Peyer's patch (tissue), 4 donors: Measurements from ENCODE around the gene C2CD4C. TPM values are rescaled to one million over a fixed set of nuclear protein-coding genes. Genes with fewer than 3 reads are reported as not detected.
A peak's percentile ranks its signal among the peaks of the same experiment; 100 is the strongest.
"Not testable (repeated sequence)": the region's sequence is repeated elsewhere in the genome, so short reads cannot be mapped to it uniquely, and the experiment has no call there.

Source experiments
- DNase-seq, 3 donors: peaks; one replicate each; pipeline ENCODE4 v3.0.0-alpha.2; 2017 to 2019
- H3K27ac ChIP-seq, 4 donors: fragments of 200-600 bp; sonication (generic); one replicate each; pipeline ENCODE4 v1.5.1; 2016 to 2019
- H3K27me3 ChIP-seq, 2 donors: fragments of 200-600 bp; sonication (generic); one replicate each; pipeline ENCODE4 v1.5.1; 2019
- H3K36me3 ChIP-seq, 3 donors: fragments of 200-600 bp; sonication (generic); one replicate each; pipeline ENCODE4 v1.5.1; 2016 to 2019
- H3K4me1 ChIP-seq, 4 donors: fragments of 200-600 bp; sonication (generic); one replicate each; pipeline ENCODE4 v1.5.1; 2016 to 2019
- H3K4me3 ChIP-seq, 4 donors: fragments of 200-600 bp; sonication (generic); 1 replicate in 3 of 4; 2 replicates in 1 of 4; pipeline ENCODE4 v1.5.1; 2016 to 2019; ENCODE audit warnings: mild to moderate bottlenecking in 1 of 4
- H3K9me3 ChIP-seq, 4 donors: fragments of 200-600 bp; sonication (generic); one replicate each; pipeline ENCODE4 v1.5.1; 2016 to 2019; ENCODE audit warnings: mild to moderate bottlenecking in 1 of 4
- CTCF ChIP-seq, 6 experiments: fragments of 450-650 bp in 4 of 6; fragments of 200-600 bp in 2 of 6; sonication (generic) in 1 of 6; IDR thresholded peaks; one replicate each; pipeline ENCODE4 v1.5.1; 2017 to 2019; ENCODE audit warnings: antibody characterized with exemption in 6 of 6, mild to moderate bottlenecking in 3 of 6, moderate library complexity in 1 of 6
- POLR2A ChIP-seq, 2 donors: fragments of 450-650 bp; IDR thresholded peaks; one replicate each; pipeline ENCODE4 v1.5.1; 2017; ENCODE audit warnings: antibody characterized with exemption in 2 of 2, mild to moderate bottlenecking in 2 of 2, moderate library complexity in 2 of 2
- total RNA-seq, 4 donors: library from RNA; depleted of rRNA; stranded (reverse); fragments of >200 nt; gene quantifications; one replicate each; pipeline ENCODE4 v1.1.0, GENCODE V29; 2016

Gene C2CD4C
- total RNA-seq, 4 donors from 2014 or later: 0.47 to 0.80 TPM; not detected in 2

- TF ChIP-seq CTCF (IDR thresholded peaks at IDR 0.05) (peak in 1 of 6 experiments; percentile 17), POLR2A (IDR thresholded peaks at IDR 0.05) (no peak)
- Histone ChIP-seq H3K4me1 (no peaks in the 10 kb centered on the region), H3K36me3 (no peaks in the 10 kb centered on the region), H3K9me3 (no peaks in the 10 kb centered on the region), H3K27me3 (no peaks in the 10 kb centered on the region), H3K4me3 (no peak overlapping the region), H3K27ac (no peak overlapping the region)
- no peak for DNase-seq
Measured at GRCh38 chr19:389255-389934, 19.6 kb downstream of the C2CD4C start.

- H3K27me3 ChIP-seq: no peaks in the 10 kb centered on the region
- no peaks in the 10 kb centered on the region for H3K4me1 ChIP-seq
- H3K27ac ChIP-seq: no peak overlapping the region
- no peak for DNase-seq
- no peaks in the 10 kb centered on the region for H3K9me3 ChIP-seq
- H3K4me3 ChIP-seq: no peak overlapping the region
- no peaks in the 10 kb centered on the region for H3K36me3 ChIP-seq
- TF ChIP-seq POLR2A (IDR thresholded peaks at IDR 0.05) (no peak), CTCF (IDR thresholded peaks at IDR 0.05) (no peak)
Measured at GRCh38 chr19:388691-389090, 20.3 kb downstream of the C2CD4C start.

- no peak for TF ChIP-seq POLR2A (IDR thresholded peaks at IDR 0.05)
- TF ChIP-seq CTCF (IDR thresholded peaks at IDR 0.05): no peak
- Histone ChIP-seq H3K36me3 (no peaks in the 10 kb centered on the region), H3K9me3 (no peaks in the 10 kb centered on the region), H3K27me3 (no peaks in the 10 kb centered on the region), H3K27ac (no peak overlapping the region), H3K4me3 (no peak overlapping the region), H3K4me1 (no peaks in the 10 kb centered on the region)
- no peak for DNase-seq
Measured at GRCh38 chr19:387777-388176, 21.2 kb downstream of the C2CD4C start.

GRCh38 chr19:386632-387301, 22.2 kb downstream of the C2CD4C start:
- not testable (repeated sequence) for H3K36me3 ChIP-seq, H3K4me1 ChIP-seq, H3K27ac ChIP-seq, H3K9me3 ChIP-seq, H3K4me3 ChIP-seq, H3K27me3 ChIP-seq
- DNase-seq: peak in 1 of 3 donors; percentile 3

GRCh38 chr19:386189-386588, 22.8 kb downstream of the C2CD4C start:
- not testable (repeated sequence) for H3K27ac ChIP-seq, H3K4me1 ChIP-seq, H3K9me3 ChIP-seq, H3K36me3 ChIP-seq, DNase-seq, H3K27me3 ChIP-seq, H3K4me3 ChIP-seq

GRCh38 chr19:384799-385169, 24.2 kb downstream of the C2CD4C start:
- DNase-seq: peak in 1 of 3 donors; percentile 3
- H3K4me1 ChIP-seq: no peaks in the 10 kb centered on the region
- no peak overlapping the region for H3K27ac ChIP-seq
- no peaks in the 10 kb centered on the region for H3K36me3 ChIP-seq
- no peaks in the 10 kb centered on the region for H3K27me3 ChIP-seq
- H3K9me3 ChIP-seq: no peaks in the 10 kb centered on the region
- TF ChIP-seq POLR2A (IDR thresholded peaks at IDR 0.05) (no peak), CTCF (IDR thresholded peaks at IDR 0.05) (no peak)
- no peak overlapping the region for H3K4me3 ChIP-seq
